SIG-M5 treated with dmso at 0.1 percent for 504 hours (cell line): ENCODE data around the gene C5AR1.
"Not testable (repeated sequence)": the region's sequence is repeated elsewhere in the genome, so short reads cannot be mapped to it uniquely, and the experiment has no call there.

Source experiments
- DNase-seq: peaks from one replicate; lab custom pipeline; 2025; ENCODE audit not compliant: unreplicated experiment; lab: John Stamatoyannopoulos, UW

Gene C5AR1

DNA sequence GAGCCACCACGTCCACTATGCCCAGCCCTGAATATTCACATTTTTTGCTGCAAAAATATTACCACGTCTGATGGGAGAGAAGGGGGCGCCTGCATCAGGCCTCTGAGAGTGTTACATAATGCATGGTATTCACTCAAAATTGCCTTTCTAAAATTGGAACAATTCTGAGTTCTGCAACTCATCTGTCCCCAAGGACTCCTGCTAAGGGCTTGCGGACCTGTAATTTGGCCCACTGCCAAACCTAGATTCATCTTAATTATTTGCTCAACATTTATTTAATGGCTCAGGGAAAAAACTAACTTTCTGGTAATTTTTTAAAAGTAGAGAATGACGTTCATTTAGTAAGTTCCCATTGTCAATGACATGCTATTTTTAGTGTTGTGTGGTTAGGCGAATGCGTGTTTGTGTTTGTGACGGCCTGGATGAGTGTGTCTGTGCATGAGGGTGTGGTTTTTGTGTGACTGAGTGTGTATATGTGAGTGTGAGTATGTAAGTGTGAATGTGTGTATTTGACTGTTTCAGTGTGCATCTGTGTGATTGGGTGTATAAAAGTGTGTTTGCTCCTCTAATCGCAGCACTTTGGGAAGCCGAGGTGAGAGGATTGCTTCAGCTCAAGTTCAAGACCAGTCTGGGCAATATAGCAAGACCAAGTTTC, 26.1 kb upstream of the C5AR1 start:
- no peak for DNase-seq

DNA sequence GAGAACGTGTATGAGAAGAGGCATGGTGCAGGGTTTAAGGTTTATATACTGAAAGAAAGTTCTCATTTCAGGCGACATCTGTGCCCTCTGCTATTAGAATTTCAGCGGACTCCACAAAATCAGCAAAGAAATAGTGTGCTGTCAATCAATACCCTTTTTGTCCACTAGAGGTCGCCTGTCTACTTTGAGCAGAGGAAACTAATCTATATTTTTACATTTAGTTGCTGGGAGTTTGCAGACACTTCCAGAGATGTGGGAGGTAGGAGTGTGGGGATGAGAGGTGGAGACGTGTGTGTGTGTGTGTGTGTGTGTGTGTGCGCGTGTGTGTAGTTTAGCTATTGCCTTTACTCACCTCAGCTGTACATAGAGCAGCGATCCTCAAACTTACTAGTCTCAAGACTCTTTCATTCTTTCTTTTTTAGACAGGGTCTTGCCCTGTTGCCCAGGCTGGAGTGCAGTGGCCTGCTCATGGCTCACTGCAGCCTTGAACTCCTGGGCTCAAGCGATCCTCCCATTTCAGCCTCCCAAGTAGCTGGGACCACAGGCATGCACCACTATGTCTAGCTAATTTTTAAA, 25.2 kb upstream of the C5AR1 start:
- peak; percentile 44 for DNase-seq

DNA sequence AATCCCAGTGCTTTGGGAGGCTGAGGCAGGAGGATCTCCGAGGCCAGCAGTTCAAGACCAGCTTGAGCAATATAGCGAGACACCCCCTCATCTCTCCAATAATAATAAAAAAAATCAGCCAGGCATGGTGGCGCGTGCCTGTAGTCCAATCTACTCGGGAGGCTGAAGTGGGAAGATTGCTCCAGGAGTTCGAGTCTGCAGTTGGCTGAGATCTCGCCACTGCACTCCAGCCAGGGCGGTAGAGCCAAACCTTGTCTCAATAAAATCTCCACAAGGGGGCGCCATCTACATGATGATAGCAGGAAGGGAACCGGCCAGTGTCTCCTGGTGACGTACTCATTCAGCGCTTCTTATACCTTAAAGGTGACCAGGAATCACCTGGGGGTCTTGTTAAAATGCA, 13.6 kb upstream of the C5AR1 start:
- peak; percentile 79 for DNase-seq

DNA sequence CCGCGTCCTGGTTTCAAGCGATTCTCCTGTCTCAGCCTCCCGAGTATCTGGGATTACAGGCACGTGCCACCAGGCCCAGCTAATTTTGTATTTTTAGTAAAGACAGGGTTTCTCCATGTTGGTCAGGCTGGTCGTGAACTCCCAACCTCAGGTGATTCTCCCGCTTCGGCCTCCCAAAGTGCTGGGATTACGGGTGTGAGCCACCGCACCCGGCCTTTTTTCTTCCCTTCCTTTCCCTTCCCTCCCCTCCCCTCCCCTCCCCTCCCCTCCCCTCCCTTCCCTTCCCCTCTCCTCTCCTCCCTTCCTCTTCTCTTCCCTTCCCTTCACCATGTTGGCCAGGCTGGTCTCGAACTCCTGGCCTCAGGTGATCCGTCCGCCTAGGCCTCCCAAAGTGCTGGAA, 8.8 kb upstream of the C5AR1 start:
- DNase-seq: not testable (repeated sequence)

DNA sequence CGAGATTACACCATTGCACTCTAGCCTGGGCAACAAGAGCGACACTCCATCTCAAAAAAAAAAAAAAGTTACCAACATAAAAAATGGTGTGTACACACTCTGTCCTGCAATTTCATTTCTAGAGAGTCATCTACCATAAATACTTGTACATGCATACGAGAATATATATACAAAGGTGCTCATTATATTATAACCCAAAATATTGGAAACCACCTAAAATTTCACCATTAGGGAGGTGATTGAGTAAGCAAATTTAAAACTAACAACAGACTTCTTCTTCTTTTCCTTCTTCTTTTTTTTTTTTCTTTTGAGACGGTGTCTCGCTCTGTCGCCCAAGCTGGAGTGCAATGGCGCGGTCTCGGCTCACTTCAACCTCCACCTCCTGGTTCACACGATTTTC, 7.4 kb upstream of the C5AR1 start:
- DNase-seq: no peak

DNA sequence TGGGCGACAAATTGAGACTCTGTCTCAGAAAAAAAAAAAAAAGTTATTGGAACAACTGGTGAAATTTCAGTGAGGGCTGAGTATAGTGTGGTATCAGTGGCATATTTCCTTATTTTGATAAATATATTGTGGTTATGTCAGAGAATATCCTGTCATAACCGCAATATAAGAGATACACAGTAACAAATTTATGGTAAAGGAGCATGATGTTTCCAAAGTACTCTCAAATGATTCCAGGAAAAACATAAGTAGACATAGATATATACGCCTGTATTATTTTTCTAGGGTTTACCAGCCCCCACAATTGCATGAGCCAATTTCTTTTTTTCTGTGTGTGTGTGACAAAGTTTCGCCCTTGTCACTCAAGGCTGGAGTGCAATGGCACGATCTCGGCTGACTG, 5.7 kb upstream of the C5AR1 start:
- DNase-seq: no peak

DNA sequence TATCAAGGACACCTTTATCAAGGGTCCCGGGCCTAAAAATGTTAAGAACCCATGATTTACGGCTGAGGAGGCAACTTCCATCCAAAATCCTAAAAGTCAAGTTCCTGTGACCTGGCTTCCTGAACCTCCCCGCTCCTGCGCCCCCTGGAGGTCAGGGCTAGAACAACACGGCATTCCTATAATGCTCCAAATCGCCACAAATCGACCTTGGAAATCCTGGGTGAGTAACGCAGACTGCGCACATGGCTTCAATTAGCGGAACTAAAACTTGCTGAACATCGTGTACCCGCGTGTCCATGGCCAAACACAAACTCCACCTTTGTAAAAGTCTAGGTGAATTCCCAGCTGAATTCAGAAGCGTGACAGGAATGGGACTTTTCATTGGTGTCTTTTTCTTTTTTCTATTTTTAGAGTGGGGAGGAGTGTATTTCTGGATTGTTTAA, 4.3 kb upstream of the C5AR1 start:
- peak; percentile 42 for DNase-seq

DNA sequence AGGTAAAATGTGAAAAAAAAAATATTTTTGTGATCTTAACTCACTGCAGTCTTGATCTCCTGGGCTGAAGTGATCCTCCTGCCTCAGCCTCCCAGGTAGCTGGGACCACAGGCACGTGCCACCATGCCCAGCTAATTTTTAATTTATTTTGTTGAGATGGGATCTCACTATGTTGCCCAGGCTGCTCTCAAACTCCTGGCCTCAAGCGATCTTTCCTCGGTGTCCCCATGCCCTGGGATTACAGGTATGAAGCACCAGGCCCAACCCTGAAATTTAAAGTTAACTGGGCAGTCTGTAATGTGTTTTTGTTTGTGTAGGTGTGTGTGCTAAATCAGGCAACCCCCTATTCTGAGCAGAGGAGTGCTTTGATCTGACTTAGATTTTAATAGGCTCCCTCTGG, 3.4 kb upstream of the C5AR1 start:
- no peak for DNase-seq

DNA sequence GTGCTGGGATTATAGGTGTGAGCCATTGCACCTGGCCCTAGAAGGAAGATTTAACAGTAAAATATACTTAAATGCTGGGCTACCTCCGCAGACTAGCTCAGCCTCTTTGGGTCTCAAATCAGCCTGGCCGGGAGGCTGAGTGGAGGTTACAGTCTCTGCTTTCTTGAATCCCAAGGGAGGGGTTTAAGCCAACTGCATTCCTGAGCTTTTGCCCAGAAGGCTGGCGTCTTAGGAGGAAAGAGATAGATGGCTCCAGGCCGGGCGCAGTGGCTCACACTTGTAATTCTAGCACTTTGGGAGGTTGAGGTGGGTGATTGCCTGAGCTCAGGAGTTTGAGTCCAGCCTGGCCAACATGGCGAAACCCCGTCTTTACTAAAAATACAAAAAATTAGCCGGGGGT, 623 bp upstream of the C5AR1 start:
- DNase-seq: no peak

DNA sequence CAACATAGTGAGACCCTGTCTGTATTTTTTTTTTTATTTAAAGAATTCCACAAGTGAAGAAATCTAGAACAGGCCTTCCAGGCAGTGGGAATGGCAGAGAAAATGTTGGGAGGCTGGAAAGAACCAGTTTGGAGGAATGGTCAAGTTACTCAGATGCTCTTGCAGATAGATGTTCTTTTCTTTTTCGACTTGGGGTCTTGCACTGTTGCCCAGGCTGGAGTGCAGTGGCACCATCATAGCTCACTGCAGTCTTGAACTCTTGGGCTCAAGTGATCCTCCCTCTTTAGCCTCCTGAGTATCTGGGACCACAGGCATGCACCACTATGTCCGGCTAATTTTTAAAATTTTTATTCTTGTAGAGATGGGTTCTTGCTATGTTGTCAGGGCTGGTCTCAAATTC, 662 bp downstream of the C5AR1 start:
- no peak for DNase-seq

DNA sequence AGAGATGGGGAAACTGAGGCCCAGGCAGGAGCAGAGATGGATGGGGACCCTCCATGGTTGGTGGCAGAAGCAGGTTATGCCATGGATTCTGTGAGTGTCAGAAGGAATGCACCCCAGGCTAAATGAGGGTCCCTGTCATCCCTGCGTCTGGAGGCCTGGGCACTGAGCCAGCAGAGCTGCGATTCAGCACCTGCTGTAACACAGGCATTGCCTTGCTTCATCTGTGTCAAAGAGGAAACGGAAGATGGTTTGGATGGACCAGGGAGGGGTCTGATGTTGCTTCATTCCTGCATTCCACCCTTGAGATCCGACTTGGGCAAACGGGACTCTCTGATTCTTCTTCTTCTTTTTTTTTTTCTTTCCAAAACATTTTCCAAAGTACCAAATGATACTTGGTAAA, 1.2 kb downstream of the C5AR1 start:
- DNase-seq: peak; percentile 79

DNA sequence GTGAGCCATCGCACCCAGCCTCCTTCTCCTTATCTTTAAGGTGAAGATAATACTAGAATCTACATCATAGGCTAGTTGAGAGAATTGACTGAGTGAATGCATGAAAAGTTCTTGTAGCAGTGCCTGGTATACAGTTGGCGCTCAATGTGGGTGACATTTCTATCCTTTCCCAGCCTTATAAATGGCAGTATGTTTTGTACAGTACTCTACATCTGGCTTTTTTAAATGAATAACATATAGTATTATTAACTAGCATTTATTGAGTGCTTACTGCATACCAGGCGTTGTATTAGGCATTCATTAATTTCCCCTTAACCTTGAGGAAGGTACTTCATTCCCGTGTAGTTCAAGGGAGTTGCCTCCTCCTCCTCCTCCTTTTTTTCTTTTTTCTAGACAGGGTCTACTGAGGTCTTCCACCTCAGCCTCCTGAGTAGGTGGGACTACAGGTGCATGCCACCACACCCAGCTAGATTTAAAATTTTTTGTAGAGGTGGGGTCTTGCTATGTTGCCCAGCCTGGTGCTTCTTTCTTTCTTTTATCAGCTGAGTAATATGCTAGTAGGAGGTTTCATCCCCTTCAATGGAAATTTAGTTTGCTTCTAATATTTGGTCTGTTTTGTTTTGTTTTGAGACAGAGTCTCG, 2.8 kb downstream of the C5AR1 start:
- no peak for DNase-seq

DNA sequence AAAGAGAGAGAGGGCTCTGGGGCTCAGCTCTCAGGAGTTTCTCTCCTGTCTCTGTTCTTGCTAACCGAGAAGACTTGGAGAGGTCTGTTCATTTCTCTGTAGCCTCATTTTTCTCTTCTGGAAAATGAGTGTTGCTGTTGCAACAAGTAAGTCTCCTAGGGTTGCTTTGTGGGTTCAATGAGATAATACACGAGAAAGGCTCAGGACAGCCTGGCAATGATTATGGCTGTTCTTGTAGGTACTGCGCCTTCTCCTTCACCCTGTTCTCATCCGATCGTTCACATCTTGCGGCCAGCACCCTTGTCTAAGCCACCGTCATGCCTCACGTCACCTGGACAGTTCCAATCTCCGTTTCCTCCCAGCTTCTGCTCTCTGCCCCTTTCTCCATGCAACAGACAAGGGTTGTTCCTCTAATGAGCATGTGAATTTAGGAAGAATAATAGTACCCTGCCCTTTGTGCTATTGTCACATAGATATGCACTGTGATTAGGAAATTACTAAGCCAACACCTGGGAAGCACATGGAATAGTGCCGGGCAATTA, 4.2 kb downstream of the C5AR1 start:
- DNase-seq: no peak

DNA sequence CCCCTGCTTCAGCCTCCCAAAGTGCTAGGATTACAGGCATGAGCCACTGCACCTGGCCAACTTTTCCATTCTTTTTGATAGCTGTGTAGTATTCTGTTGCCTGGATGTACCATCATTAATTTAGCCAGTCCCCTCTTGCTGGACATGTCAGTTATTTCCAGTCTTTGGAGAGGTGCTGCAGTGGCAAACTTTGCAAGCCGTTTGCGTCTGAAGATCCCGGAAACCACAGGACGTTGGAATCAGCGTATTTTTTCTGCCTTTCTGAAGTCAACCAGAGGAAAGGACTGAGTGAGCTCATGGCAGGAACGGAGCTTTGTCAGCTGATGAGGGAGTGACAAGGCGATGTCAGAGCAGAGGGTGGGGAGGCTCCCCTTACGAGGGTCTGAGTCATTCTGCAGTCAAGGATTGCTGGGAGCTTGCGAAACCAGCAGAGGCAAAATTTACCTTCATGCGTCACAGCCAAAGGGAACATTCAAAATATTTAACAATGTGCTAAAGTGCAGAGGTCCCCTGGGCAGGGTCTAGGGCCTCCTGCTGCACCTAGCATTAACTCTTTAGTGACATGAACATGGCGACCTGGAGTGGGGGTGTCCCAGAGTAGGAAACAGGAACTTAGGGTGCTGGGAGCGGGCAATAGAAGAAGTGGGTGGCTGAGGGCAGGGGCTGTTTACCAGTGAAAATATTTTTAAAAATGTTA, 5.6 kb downstream of the C5AR1 start:
- peak; percentile 96 for DNase-seq

DNA sequence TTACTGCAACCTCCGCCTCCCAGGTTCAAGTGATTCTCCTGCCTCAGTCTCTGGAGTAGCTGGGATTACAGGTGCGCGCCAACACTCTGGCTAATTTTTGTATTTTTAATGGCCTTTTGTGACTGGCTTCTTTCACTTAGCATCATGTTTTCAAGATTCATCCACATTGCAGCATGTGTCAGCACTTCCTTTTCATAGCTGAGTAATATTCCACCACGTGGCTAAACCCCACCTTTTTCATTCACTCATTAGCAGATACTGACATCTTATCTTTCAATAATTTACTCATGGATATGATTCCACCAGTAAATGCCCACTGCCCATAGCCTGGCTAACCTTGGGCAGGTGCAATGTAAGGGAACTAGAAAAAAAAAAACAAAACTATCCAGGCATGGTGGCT, 6.9 kb downstream of the C5AR1 start:
- DNase-seq: no peak

DNA sequence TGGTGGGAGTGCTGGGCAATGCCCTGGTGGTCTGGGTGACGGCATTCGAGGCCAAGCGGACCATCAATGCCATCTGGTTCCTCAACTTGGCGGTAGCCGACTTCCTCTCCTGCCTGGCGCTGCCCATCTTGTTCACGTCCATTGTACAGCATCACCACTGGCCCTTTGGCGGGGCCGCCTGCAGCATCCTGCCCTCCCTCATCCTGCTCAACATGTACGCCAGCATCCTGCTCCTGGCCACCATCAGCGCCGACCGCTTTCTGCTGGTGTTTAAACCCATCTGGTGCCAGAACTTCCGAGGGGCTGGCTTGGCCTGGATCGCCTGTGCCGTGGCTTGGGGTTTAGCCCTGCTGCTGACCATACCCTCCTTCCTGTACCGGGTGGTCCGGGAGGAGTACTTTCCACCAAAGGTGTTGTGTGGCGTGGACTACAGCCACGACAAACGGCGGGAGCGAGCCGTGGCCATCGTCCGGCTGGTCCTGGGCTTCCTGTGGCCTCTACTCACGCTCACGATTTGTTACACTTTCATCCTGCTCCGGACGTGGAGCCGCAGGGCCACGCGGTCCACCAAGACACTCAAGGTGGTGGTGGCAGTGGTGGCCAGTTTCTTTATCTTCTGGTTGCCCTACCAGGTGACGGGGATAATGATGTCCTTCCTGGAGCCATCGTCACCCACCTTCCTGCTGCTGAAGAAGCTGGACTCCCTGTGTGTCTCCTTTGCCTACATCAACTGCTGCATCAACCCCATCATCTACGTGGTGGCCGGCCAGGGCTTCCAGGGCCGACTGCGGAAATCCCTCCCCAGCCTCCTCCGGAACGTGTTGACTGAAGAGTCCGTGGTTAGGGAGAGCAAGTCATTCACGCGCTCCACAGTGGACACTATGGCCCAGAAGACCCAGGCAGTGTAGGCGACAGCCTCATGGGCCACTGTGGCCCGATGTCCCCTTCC, 10.5 kb downstream of the C5AR1 start:
- DNase-seq: no peak

DNA sequence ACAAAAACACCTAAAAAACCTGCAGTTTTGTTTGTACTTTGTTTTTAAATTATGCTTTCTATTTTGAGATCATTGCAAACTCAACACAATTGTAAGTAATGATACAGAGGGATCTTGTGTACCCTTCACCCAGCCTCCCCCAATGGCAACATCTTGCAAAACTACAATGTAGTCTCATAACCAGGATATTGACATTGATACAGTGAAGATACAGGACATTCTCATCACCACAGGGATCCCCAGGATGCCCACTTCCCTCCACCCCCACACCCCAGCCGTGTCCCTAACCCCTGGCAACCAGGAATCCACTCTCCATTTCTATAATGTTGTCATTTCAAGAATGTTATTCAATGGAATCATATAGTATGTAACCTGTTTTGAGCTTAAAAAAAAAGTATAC, 12.0 kb downstream of the C5AR1 start:
- DNase-seq: no peak

DNA sequence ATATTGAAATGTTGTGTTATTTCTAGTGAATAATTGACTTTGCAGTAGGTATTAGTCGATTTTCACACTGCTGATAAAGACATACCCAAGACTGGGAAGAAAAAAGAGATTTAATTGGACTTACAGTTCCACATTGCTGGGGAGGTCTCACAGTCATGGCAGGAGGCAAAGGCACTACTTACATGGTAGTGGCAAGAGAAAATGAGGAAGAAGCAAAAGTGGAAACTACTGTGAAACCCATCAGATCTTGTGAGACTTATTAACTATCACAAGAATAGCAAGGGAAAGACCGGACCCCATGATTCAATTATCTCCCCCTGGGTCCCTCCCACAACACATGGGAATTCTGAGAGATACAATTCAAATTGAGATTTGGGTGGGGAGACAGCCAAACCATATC, 12.4 kb downstream of the C5AR1 start:
- DNase-seq: peak; percentile 31

DNA sequence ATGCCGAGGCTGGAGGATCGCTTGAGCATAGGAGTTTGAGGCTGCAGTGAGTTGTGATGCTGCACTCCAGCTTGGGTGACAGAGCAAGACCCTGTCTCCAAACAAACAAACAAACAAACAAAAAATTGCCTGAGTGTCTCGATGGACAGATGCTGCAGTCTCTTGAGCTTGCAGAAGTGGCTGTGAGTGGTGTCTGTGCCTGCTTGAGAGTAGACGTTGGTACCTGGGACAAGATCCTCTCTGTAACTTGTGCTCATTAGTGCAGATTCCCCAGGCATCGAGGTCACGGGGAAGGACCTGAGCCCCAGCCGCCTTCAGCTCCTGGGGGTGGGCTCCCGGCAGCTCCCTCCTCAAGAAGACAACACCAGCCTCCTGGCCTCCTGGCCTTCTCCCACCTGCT, 13.7 kb downstream of the C5AR1 start:
- no peak for DNase-seq

DNA sequence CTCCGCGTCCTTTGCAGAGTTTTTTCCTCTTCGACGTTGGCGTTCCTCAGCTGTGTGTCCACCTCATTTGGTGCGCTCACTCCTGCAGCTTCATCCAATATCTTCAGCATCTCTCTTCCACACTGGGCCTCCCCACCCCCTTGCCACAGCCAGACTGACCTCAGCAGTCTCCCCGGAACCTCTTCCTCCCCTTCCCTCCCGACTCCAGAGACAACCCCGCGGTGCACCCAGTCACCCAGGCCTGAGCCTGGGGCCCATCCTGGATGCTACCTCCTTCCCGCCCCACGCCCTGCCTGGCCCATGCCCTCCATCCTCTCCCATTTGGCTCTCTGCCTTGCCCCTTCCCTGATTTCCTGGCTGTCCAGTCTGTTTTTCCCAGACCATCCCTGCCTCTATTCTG, 14.2 kb downstream of the C5AR1 start:
- no peak for DNase-seq

DNA sequence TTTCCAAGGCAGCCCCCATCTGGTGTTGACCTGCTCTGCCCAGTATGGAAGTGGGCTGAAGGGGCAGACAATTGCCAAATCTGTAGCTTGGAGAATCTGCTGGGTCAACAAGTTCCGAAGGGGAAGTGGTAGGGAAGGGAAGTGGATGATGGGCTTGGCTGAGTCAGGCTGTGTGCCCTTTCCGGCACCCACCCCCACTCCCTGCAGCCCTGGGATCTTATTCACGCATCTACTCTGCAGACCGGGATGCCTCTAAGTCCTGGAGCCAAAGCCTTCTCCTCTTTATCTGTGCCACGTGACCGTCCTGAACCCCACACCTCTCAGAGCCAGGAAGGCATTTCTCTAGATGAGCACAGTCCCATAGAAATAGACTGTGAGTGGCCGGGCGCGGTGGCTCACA, 14.8 kb downstream of the C5AR1 start:
- peak; percentile 63 for DNase-seq
